ENCODE data around the gene TTLL12. TPM values are rescaled to one million over a fixed set of nuclear protein-coding genes. Genes with fewer than 3 reads are reported as not detected.

The TTLL12 gene
- total RNA-seq, 4 donors from 2014 or later, result 31.5 to 39.0 (median 34.4) TPM

GRCh38 chr22:43179146-43179910 is 7.6 kb downstream of the TTLL12 start:
- DNase-seq (ENCODE audit: low spot score), result no peak
- TF ChIP-seq CTCF (IDR thresholded peaks at IDR 0.05), result no peak

GRCh38 chr22:43177479-43177878 is 9.5 kb downstream of the TTLL12 start:
- no peak for TF ChIP-seq CTCF (IDR thresholded peaks at IDR 0.05)
- ATAC-seq (ENCODE audit: low FRiP score) (no peak), DNase-seq (ENCODE audit: low spot score) (no peak)

More at GRCh38 chr22:43179146-43179910, 7.6 kb downstream of the TTLL12 start:
- ATAC-seq (ENCODE audit: low FRiP score), result no peak

- DNase-seq (ENCODE audit: low spot score) (no peak), ATAC-seq (ENCODE audit: low FRiP score) (no peak)
- TF ChIP-seq CTCF (IDR thresholded peaks at IDR 0.05), result no peak
Measured at GRCh38 chr22:43176090-43176489, 10.8 kb downstream of the TTLL12 start.

- no peak for TF ChIP-seq CTCF (IDR thresholded peaks at IDR 0.05)
Measured at GRCh38 chr22:43174941-43175531, 11.9 kb downstream of the TTLL12 start.

GRCh38 chr22:43173976-43174720 is 12.8 kb downstream of the TTLL12 start:
- TF ChIP-seq CTCF (IDR thresholded peaks at IDR 0.05), result no peak
- DNase-seq (ENCODE audit: low spot score), result no peak
- ATAC-seq (ENCODE audit: low FRiP score), result no peak

More at GRCh38 chr22:43174941-43175531, 11.9 kb downstream of the TTLL12 start:
- ATAC-seq (ENCODE audit: low FRiP score) (no peak), DNase-seq (ENCODE audit: low spot score) (no peak)

GRCh38 chr22:43173566-43173965 is 13.4 kb downstream of the TTLL12 start:
- TF ChIP-seq CTCF (IDR thresholded peaks at IDR 0.05), result no peak
- DNase-seq (ENCODE audit: low spot score), result no peak
- no peak for ATAC-seq (ENCODE audit: low FRiP score)

Measured in omental fat pad (tissue), 4 donors.